Mucosa of descending colon (tissue), 3 donors: ENCODE data around the gene SHROOM2. TPM values are rescaled to one million over a fixed set of nuclear protein-coding genes. Genes with fewer than 3 reads are reported as not detected.
A peak's percentile ranks its signal among the peaks of the same experiment; 100 is the strongest.

ENCODE experiments used
- ATAC-seq: fragments of 200-7000 bp; cut with Tn5 transposase; one replicate; pipeline ENCODE4 v1.9.1; 2020; ENCODE audit warnings: mild to moderate bottlenecking, moderate library complexity
- DNase-seq, 3 donors: peaks; one replicate each; pipeline ENCODE4 v3.0.0-alpha.2; 2020
- H3K36me3 ChIP-seq: fragments of 200-600 bp; one replicate; pipeline ENCODE4 v1.8.0; 2021; ENCODE audit warnings: low read depth, mild to moderate bottlenecking
- H3K4me1 ChIP-seq: fragments of 200-600 bp; one replicate; pipeline ENCODE4 v1.8.0; 2021; ENCODE audit warnings: low read depth, mild to moderate bottlenecking
- H3K4me3 ChIP-seq: fragments of 200-600 bp; one replicate; pipeline ENCODE4 v1.8.0; 2021; ENCODE audit warnings: mild to moderate bottlenecking
- H3K9me3 ChIP-seq: fragments of 200-600 bp; one replicate; pipeline ENCODE4 v1.8.0; 2021; ENCODE audit warnings: mild to moderate bottlenecking
- CTCF ChIP-seq: fragments of 200-600 bp; IDR thresholded peaks from one replicate; pipeline ENCODE4 v1.8.0; 2022; ENCODE audit warnings: antibody characterized with exemption, mild to moderate bottlenecking
- intact Hi-C, 2 donors: fragments of 100-400 bp; cut with DNase I in 1 of 2; cut with micrococcal nuclease in 1 of 2; formaldehyde crosslinking; loops; one replicate each; pipeline versions ENCODE4 v1.11.0 to v1.11.1; 2022; cut with DNase I, micrococcal nuclease
- total RNA-seq, 3 donors: library from RNA; stranded (reverse); fragmentation: NEBNext Ultra II Directional in 2 of 3; extraction: Animal tissue kit (Norgen Biotek cat#: 25700) in 2 of 3; gene quantifications; one replicate each; pipeline versions ENCODE4 v1.2.1 to v1.2.4, GENCODE V29; 2021 to 2023
- donor health status: DM: no; HTN: no; CAD: no; lungs with moderate emphysema.
- donor health status: DM: no; HTN: no; CAD: no.
- donor health status: DM: no; HTN: yes; CAD: no.

Gene SHROOM2
- total RNA-seq, 3 donors from 2014 or later = 1.2 to 11.5 (median 5.1) TPM

GRCh38 chrX:9885150-9885549 is 98.9 kb downstream of the SHROOM2 start:
- TF ChIP-seq CTCF = no peak

GRCh38 chrX:9887659-9888297 is 101.5 kb downstream of the SHROOM2 start:
- no peak overlapping the region for H3K4me3 ChIP-seq
- H3K9me3 ChIP-seq = no peaks in the 10 kb centered on the region
- ATAC-seq = no peak
- DNase-seq = no peak
- H3K36me3 ChIP-seq = no peaks in the 10 kb centered on the region
- no peak for TF ChIP-seq CTCF
- intact Hi-C loops = no loop called here
- no peaks in the 10 kb centered on the region for H3K4me1 ChIP-seq

More at GRCh38 chrX:9885150-9885549, 98.9 kb downstream of the SHROOM2 start:
- H3K4me3 ChIP-seq = no peak overlapping the region
- DNase-seq (peak in 2 of 3 donors; percentile 61 to 67), ATAC-seq (peak; percentile 86)
- no peaks in the 10 kb centered on the region for H3K9me3 ChIP-seq
- no peaks in the 10 kb centered on the region for H3K4me1 ChIP-seq
- intact Hi-C loops = no loop called here
- no peaks in the 10 kb centered on the region for H3K36me3 ChIP-seq

- ATAC-seq = no peak
- no peak for DNase-seq
- Histone ChIP-seq H3K4me3 (no peak overlapping the region), H3K4me1 (no peaks in the 10 kb centered on the region), H3K36me3 (no peaks in the 10 kb centered on the region), H3K9me3 (no peaks in the 10 kb centered on the region)
- no peak for TF ChIP-seq CTCF
- intact Hi-C loops = no loop called here
Measured at GRCh38 chrX:9888953-9889470, 102.8 kb downstream of the SHROOM2 start.

GRCh38 chrX:9890681-9891091 is 104.5 kb downstream of the SHROOM2 start:
- no peak for DNase-seq
- no peak overlapping the region for H3K4me3 ChIP-seq
- H3K4me1 ChIP-seq = no peaks in the 10 kb centered on the region
- no peaks in the 10 kb centered on the region for H3K36me3 ChIP-seq
- no peak for ATAC-seq
- intact Hi-C loops = no loop called here
- H3K9me3 ChIP-seq = no peaks in the 10 kb centered on the region
- TF ChIP-seq CTCF = no peak

GRCh38 chrX:9895225-9895912 is 109.1 kb downstream of the SHROOM2 start:
- no peak for ATAC-seq
- intact Hi-C loops = no loop called here
- H3K36me3 ChIP-seq = no peaks in the 10 kb centered on the region
- no peaks in the 10 kb centered on the region for H3K4me1 ChIP-seq
- no peak for DNase-seq
- no peak overlapping the region for H3K4me3 ChIP-seq
- TF ChIP-seq CTCF = no peak
- H3K9me3 ChIP-seq = no peaks in the 10 kb centered on the region
